Measurements from ENCODE around the gene SPECC1.
A peak's percentile ranks its signal among the peaks of the same experiment; 100 is the strongest.

The SPECC1 gene

DNA sequence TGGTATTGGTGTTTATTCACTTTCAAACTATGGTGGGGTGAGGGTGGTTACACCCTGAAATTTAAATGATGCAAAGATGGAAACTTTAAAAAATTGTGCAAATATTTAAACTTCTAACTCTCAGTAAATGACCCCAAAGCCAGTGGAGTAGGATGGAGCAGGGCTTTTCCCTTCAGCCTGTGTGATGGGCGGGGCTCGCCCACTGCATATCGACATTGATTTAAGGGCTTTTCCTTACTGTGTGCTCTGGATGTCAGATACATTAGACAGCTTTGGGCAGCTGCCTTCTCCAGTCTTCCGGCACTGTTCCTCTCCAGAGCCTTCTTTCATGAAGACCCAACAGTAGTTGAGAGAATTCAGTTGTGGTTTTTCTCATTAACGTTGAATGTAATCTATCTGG, 99.9 kb downstream of the SPECC1 start:
- CTCF ChIA-PET, result no interaction called here
- no peak for DNase-seq (ENCODE audit: extremely low spot score)
- no peak for TF ChIP-seq SUZ12 (IDR thresholded peaks at IDR 0.05)
- POLR2A ChIA-PET, result no interaction called here

DNA sequence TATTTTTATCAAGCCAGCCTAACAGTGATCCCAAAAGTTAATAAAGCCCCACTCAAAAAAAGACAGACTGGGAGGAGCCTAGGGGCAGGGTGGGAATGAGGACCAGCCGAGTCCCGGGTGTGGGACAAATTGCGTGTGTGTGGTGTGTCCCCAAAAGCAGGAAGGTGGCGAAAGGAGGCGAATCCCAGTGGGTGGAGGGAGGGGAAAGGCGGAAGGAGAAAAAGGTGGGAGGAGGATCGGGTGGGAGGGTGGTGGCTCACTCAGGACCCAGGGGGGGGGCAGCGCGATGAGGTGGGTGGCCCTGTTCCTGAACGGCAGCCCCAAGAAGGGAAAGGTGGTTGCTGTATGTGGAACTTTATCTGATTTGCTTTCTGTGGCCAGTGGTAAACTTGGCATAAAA, 102.4 kb downstream of the SPECC1 start:
- ChIA-PET CTCF (no interaction called here), POLR2A (no interaction called here)
- TF ChIP-seq HDGF (IDR thresholded peaks at IDR 0.05; ENCODE audit: borderline replicate concordance), result no peak
- no peak for TF ChIP-seq ARNT (IDR thresholded peaks at IDR 0.05)
- TF ChIP-seq TARDBP (IDR thresholded peaks at IDR 0.05), result no peak
- TF ChIP-seq SUZ12 (IDR thresholded peaks at IDR 0.05), result no peak
- no peak for TF ChIP-seq FOXA1 (IDR thresholded peaks at IDR 0.05)
- TF ChIP-seq FOXM1 (IDR thresholded peaks at IDR 0.05; ENCODE audit: borderline replicate concordance), result no peak
- no peak for TF ChIP-seq L3MBTL2 (conservative IDR thresholded peaks at IDR 0.05)
- no peak for TF ChIP-seq FOXK2 (IDR thresholded peaks at IDR 0.05)
- TF ChIP-seq, protein P1, sequence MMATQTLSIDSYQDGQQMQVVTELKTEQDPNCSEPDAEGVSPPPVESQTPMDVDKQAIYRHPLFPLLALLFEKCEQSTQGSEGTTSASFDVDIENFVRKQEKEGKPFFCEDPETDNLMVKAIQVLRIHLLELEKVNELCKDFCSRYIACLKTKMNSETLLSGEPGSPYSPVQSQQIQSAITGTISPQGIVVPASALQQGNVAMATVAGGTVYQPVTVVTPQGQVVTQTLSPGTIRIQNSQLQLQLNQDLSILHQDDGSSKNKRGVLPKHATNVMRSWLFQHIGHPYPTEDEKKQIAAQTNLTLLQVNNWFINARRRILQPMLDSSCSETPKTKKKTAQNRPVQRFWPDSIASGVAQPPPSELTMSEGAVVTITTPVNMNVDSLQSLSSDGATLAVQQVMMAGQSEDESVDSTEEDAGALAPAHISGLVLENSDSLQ (IDR thresholded peaks at IDR 0.05), result no peak
- no peak for TF ChIP-seq BHLHE40 (IDR thresholded peaks at IDR 0.05; ENCODE audit: borderline replicate concordance)
- no peak for TF ChIP-seq CTBP1 (IDR thresholded peaks at IDR 0.05; ENCODE audit: borderline replicate concordance)
- TF ChIP-seq LEF1 (IDR thresholded peaks at IDR 0.05; ENCODE audit: borderline replicate concordance), result no peak
- DNase-seq (ENCODE audit: extremely low spot score), result no peak

DNA sequence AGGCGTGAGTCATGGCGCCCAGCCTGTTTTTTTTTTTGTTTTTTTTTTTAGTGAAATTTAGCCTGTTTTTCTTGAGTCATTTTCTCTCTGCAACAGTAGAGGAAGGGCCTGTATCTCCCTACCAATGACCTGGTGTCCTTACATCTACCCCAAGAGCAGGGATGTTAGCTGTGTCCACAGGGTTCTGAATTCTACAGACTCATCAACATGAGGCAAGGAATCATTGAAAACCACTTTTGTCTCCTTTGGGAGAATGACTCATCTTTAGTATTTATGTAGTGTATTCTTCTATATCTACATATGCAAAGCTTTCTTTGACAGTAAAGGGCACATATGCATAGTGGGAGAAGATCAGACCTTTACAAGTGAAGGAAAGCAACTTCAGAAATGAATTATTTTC, 105.3 kb downstream of the SPECC1 start:
- ChIA-PET CTCF (interaction anchor here (0.6 kb wide), 2 partner anchors 114 to 262 kb away, joined by 5 to 10 read pairs; no protein-coding TSS in a partner anchor), POLR2A (no interaction called here)
- no peak for TF ChIP-seq TARDBP (IDR thresholded peaks at IDR 0.05)
- TF ChIP-seq FOXA1 (IDR thresholded peaks at IDR 0.05), result no peak
- no peak for TF ChIP-seq NFRKB (IDR thresholded peaks at IDR 0.05)
- no peak for TF ChIP-seq HDGF (IDR thresholded peaks at IDR 0.05; ENCODE audit: borderline replicate concordance)
- TF ChIP-seq FOXK2 (IDR thresholded peaks at IDR 0.05), result no peak
- TF ChIP-seq L3MBTL2 (conservative IDR thresholded peaks at IDR 0.05), result no peak
- TF ChIP-seq, protein P1 (IDR thresholded peaks at IDR 0.05), result no peak
- no peak for TF ChIP-seq SUZ12 (IDR thresholded peaks at IDR 0.05)
- TF ChIP-seq LEF1 (IDR thresholded peaks at IDR 0.05; ENCODE audit: borderline replicate concordance), result no peak
- no peak for TF ChIP-seq ZNF384 (IDR thresholded peaks at IDR 0.05)
- no peak for TF ChIP-seq ELF4 (IDR thresholded peaks at IDR 0.05)
- TF ChIP-seq BHLHE40 (IDR thresholded peaks at IDR 0.05; ENCODE audit: borderline replicate concordance), result no peak
- no peak for DNase-seq (ENCODE audit: extremely low spot score)

DNA sequence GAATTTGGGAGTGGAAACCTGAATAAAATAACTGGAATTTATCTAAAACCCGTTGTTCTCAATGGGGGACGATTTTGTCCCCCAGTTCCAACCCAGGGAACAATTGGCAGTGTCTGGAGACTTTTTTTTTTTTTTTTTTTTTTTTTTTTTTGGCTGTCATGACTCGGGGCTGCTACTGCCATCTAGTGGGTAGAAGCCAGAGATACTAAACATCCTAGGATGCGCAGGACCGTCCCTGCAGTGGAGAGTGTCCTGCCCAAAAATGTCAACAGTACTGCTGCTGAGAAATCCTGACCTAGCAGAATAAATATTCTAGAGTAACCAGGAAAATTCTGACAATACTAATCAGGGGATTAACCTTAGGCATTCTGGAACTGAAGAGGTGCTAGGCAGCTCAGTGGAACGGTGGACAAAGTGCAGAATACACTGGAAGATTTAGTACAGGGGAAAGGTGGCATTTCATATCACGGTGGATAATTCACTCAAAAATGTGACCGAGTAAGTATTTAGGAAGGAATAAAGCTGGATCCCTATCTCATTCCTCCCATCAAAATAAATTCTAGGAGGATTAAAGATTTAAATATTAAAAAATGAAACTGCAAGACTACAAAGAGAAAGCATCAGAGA, 107.6 kb downstream of the SPECC1 start:
- DNase-seq (ENCODE audit: extremely low spot score), result peak; percentile 47
- TF ChIP-seq FOXK2 (IDR thresholded peaks at IDR 0.05), result no peak
- TF ChIP-seq BHLHE40 (IDR thresholded peaks at IDR 0.05; ENCODE audit: borderline replicate concordance), result no peak
- no peak for TF ChIP-seq L3MBTL2 (conservative IDR thresholded peaks at IDR 0.05)
- TF ChIP-seq ZNF384 (IDR thresholded peaks at IDR 0.05), result peak; percentile 99
- no peak for TF ChIP-seq FOXA1 (IDR thresholded peaks at IDR 0.05)
- ChIA-PET POLR2A (no interaction called here), CTCF (interaction anchor here (0.6 to 2.0 kb wide), 6 partner anchors 106 to 810 kb away, joined by 3 to 17 read pairs (median 4); no protein-coding TSS in a partner anchor)

DNA sequence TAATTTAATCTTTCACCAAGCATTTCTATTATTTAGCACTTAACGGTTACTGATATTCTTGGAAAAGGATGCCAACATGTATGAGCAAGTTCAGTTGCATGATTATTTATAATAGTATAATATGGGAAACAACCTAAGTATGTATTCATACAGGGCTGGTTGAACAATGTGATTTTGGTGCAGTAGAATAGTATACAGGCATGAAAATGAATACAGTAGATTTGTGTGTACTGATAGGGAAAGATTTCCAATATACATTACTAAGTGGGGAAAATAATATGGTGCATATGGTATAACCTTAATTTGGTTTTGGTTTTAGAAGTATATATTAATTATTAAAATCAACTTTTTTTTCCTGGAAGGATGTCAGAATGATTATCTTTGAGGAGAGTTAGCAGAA, 109.1 kb downstream of the SPECC1 start:
- no peak for DNase-seq (ENCODE audit: extremely low spot score)
- ChIA-PET POLR2A (no interaction called here), CTCF (no interaction called here)
- TF ChIP-seq BHLHE40 (IDR thresholded peaks at IDR 0.05; ENCODE audit: borderline replicate concordance) (no peak), ELF4 (IDR thresholded peaks at IDR 0.05) (no peak), TARDBP (IDR thresholded peaks at IDR 0.05) (no peak), ARNT (IDR thresholded peaks at IDR 0.05) (no peak), FOXA1 (IDR thresholded peaks at IDR 0.05) (no peak), HDGF (IDR thresholded peaks at IDR 0.05; ENCODE audit: borderline replicate concordance) (no peak), CTBP1 (IDR thresholded peaks at IDR 0.05; ENCODE audit: borderline replicate concordance) (no peak), SP1 (IDR thresholded peaks at IDR 0.05) (no peak), FOXK2 (IDR thresholded peaks at IDR 0.05) (no peak), FOXM1 (IDR thresholded peaks at IDR 0.05; ENCODE audit: borderline replicate concordance) (no peak), SUZ12 (IDR thresholded peaks at IDR 0.05) (no peak), ZNF384 (IDR thresholded peaks at IDR 0.05) (no peak), L3MBTL2 (conservative IDR thresholded peaks at IDR 0.05) (no peak), LEF1 (IDR thresholded peaks at IDR 0.05; ENCODE audit: borderline replicate concordance) (no peak)

DNA sequence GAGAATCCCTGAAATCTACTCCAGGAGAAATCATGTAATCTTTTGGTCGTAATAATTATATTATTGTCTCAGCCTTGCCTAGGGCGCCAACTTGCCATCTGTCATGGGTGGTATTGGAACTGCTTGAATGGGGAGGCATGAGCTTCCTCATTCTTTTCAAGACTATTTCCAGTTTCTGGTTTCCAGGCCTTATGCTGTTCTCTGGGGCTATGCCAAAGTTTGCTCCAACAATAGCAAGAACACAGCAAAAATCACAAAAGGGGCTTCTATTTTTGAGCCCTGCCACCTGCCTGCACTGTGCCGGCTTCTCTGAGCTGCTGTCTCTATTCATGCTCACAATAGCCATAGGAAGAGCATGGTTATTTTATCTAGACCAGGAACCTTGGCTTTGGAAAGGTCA, 111.7 kb downstream of the SPECC1 start:
- POLR2A ChIA-PET, result interaction anchor here (2.0 kb wide), 1 partner anchor 128 kb away, joined by 5 read pairs; no protein-coding TSS in a partner anchor
- DNase-seq (ENCODE audit: extremely low spot score), result no peak
- TF ChIP-seq LEF1 (IDR thresholded peaks at IDR 0.05; ENCODE audit: borderline replicate concordance) (no peak), FOXM1 (IDR thresholded peaks at IDR 0.05; ENCODE audit: borderline replicate concordance) (no peak), ELF4 (IDR thresholded peaks at IDR 0.05) (no peak), NFRKB (IDR thresholded peaks at IDR 0.05) (no peak), SP1 (IDR thresholded peaks at IDR 0.05) (no peak), FOXK2 (IDR thresholded peaks at IDR 0.05) (no peak), SUZ12 (IDR thresholded peaks at IDR 0.05) (no peak), CTBP1 (IDR thresholded peaks at IDR 0.05; ENCODE audit: borderline replicate concordance) (no peak), BHLHE40 (IDR thresholded peaks at IDR 0.05; ENCODE audit: borderline replicate concordance) (no peak), L3MBTL2 (conservative IDR thresholded peaks at IDR 0.05) (no peak), ARNT (IDR thresholded peaks at IDR 0.05) (no peak), HDGF (IDR thresholded peaks at IDR 0.05; ENCODE audit: borderline replicate concordance) (no peak)
- TF ChIP-seq, protein P1 (IDR thresholded peaks at IDR 0.05), result no peak
- CTCF ChIA-PET, result interaction anchor here (1.0 to 1.5 kb wide), 2 partner anchors 125 to 128 kb away, joined by 4 to 5 read pairs; no protein-coding TSS in a partner anchor

All from HEK293T (cell line).